ENCODE data around the gene PTPN7.

DNA sequence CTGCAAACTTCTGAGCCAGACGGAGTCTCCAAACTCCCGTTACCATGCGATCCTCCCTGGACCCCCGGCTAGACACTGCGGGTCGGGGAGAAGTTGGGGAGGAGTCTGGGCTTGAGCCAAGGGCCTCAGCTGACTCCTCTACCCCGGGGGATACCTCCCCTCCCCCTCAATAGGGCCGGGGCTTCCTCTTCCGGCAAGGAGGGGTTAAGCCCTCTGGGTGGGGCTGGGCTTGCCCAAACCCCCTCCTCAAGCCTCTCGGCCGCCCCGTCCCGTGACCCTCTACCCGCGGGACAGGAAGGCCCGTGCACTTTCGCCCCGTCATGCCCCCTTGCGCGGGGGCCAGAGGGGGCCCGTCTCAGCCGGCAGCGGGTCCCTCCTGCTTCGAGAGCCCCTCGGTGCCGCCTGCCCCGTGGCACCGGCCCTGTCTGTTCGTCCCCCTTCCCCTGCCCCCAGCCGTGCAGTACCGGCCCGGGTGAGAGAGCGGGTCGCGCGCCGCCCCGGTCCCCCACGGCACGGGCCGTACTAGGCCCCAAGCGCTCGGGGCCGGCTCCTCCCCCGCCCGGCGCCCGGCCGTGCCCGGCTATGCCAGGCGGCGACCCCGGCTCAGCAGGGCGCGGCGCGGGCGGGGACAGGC is 16.5 kb downstream of the PTPN7 start:
- TF ChIP-seq SMC3 (IDR thresholded peaks at IDR 0.05; ENCODE audit: low read depth, low read length): no peak
- no peak for TF ChIP-seq FOXJ3 (CRISPR knock-in tag; IDR thresholded peaks at IDR 0.05)
- TF ChIP-seq, protein P1, sequence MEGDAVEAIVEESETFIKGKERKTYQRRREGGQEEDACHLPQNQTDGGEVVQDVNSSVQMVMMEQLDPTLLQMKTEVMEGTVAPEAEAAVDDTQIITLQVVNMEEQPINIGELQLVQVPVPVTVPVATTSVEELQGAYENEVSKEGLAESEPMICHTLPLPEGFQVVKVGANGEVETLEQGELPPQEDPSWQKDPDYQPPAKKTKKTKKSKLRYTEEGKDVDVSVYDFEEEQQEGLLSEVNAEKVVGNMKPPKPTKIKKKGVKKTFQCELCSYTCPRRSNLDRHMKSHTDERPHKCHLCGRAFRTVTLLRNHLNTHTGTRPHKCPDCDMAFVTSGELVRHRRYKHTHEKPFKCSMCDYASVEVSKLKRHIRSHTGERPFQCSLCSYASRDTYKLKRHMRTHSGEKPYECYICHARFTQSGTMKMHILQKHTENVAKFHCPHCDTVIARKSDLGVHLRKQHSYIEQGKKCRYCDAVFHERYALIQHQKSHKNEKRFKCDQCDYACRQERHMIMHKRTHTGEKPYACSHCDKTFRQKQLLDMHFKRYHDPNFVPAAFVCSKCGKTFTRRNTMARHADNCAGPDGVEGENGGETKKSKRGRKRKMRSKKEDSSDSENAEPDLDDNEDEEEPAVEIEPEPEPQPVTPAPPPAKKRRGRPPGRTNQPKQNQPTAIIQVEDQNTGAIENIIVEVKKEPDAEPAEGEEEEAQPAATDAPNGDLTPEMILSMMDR (IDR thresholded peaks at IDR 0.05): no peak
- TF ChIP-seq GATA2 (CRISPR knock-in tag; IDR thresholded peaks at IDR 0.05): no peak
- peak; percentile 46; the same call in 1 of the 2 replicates for TF ChIP-seq GABPA (IDR thresholded peaks at IDR 0.05; ENCODE audit: low read depth)
- TF ChIP-seq MAX (IDR thresholded peaks at IDR 0.05; ENCODE audit: low read depth): no peak
- peak; percentile 26 for TF ChIP-seq CHD2 (IDR thresholded peaks at IDR 0.05; ENCODE audit: low read length, partially characterized antibody)
- TF ChIP-seq REST (IDR thresholded peaks at IDR 0.05; ENCODE audit: low read depth, low read length): no peak
- no peak for TF ChIP-seq RAD21 (IDR thresholded peaks at IDR 0.05; ENCODE audit: low read length)
- TF ChIP-seq SIN3A (IDR thresholded peaks at IDR 0.05; ENCODE audit: borderline replicate concordance, low read depth, low read length): no peak
- no peak for TF ChIP-seq TEAD4 (IDR thresholded peaks at IDR 0.05; ENCODE audit: borderline replicate concordance, insufficient read depth)
